HepG2 (cell line): ENCODE data around the gene ARHGAP30. TPM values are rescaled to one million over a fixed set of nuclear protein-coding genes. Genes with fewer than 3 reads are reported as not detected.
"Not testable (repeated sequence)": the region's sequence is repeated elsewhere in the genome, so short reads cannot be mapped to it uniquely, and the experiment has no call there.

Experiments
- ATAC-seq: fragments of 200-7000 bp; cut with Tn5 transposase; 3 replicates; pipeline ENCODE4 v1.9.1; 2020; ENCODE audit warnings: mild to moderate bottlenecking, moderate library complexity
- BruUV-seq: library from RNA; stranded (reverse); fragments of 400-500 nt; replicated peaks from 2 replicates; lab custom pipeline; 2021; lab: Mats Ljungman, UMichigan
- CTCF ChIA-PET: fragments of 300-600 bp; formaldehyde crosslinking; extraction: SDS; loops from one replicate; lab custom pipeline; 2021; ENCODE audit warnings: low total read pairs, inconsistent platforms, low intra/inter-chr PET ratio; lab: Yijun Ruan, JAX
- POLR2A ChIA-PET: fragments of 350-600 bp; sonication (Branson Sonifier 250); formaldehyde crosslinking; loops from one replicate; lab custom pipeline; 2020; ENCODE audit warnings: antibody characterized with exemption, inconsistent platforms; lab: Yijun Ruan, JAX
- DNase-seq: peaks from one replicate; pipeline ENCODE4 v3.0.0-alpha.2; 2015; ENCODE audit warnings: low spot score
- FAIRE-seq: peaks from 3 replicates; lab custom pipeline; 2011; peaks lifted over from hg19 to GRCh38; lab: Jason Lieb, UNC
- H2AFZ ChIP-seq: one replicate; pipeline ENCODE4 v1.6.1; 2011; ENCODE audit warnings: low read length, inconsistent platforms
- H3K27ac ChIP-seq: fragments of 300-600 bp; 3 replicates; pipeline ENCODE4 v1.8.0; 2011; ENCODE audit warnings: mixed run types, mild to moderate bottlenecking, mixed read lengths, low read length, inconsistent platforms; ENCODE audit not compliant: insufficient read depth; ENCODE audit errors: extremely low read length
- H3K27me3 ChIP-seq, 2 experiments: fragments of 200-600 bp in 1 of 2; 2 replicates in 1 of 2; 3 replicates in 1 of 2; pipeline versions ENCODE4 v1.6.0 to v1.8.0; 2011; ENCODE audit warnings: low read length in 2 of 2, mild to moderate bottlenecking in 2 of 2, moderate library complexity in 2 of 2, inconsistent platforms in 1 of 2; ENCODE audit not compliant: insufficient read depth in 2 of 2, control insufficient read depth in 1 of 2
- H3K36me3 ChIP-seq, 2 experiments: fragments of 200-600 bp in 1 of 2; replicated peaks in 1 of 2; 2 replicates in 1 of 2; 3 replicates in 1 of 2; pipeline versions ENCODE4 v1.5.1 to v1.8.0; 2011; ENCODE audit warnings: low read length in 2 of 2, inconsistent platforms in 1 of 2; ENCODE audit not compliant: insufficient read depth in 2 of 2, control insufficient read depth in 1 of 2
- H3K4me1 ChIP-seq: 2 replicates; pipeline ENCODE4 v1.5.1; 2012; ENCODE audit warnings: low read length, inconsistent platforms; ENCODE audit not compliant: insufficient read depth
- H3K4me2 ChIP-seq: 2 replicates; pipeline ENCODE4 v1.6.0; 2011; ENCODE audit warnings: low read depth, low read length, inconsistent platforms
- H3K4me3 ChIP-seq, 3 experiments: fragments of 200-600 bp in 1 of 3; sonication (generic), shearing (Covaris generic) in 1 of 3; replicated peaks in 1 of 3; 2 replicates each; pipeline ENCODE4 v1.5.1; 2011 to 2016; ENCODE audit warnings: low read length in 3 of 3, inconsistent platforms in 2 of 3, low read depth in 2 of 3, mild to moderate bottlenecking in 2 of 3, control low read depth in 1 of 3, mixed read lengths in 1 of 3; ENCODE audit not compliant: insufficient read depth in 1 of 3
- H3K79me2 ChIP-seq: one replicate; pipeline ENCODE4 v1.6.1; 2011; ENCODE audit warnings: low read length, inconsistent platforms; ENCODE audit not compliant: insufficient read depth
- H3K9ac ChIP-seq: 2 replicates; pipeline ENCODE4 v1.6.0; 2011; ENCODE audit warnings: mild to moderate bottlenecking, low read depth, low read length, inconsistent platforms; ENCODE audit not compliant: insufficient read depth
- H3K9me3 ChIP-seq: 2 replicates; pipeline ENCODE4 v1.5.1; 2012; ENCODE audit warnings: mild to moderate bottlenecking, low read length
- H4K20me1 ChIP-seq: 2 replicates; pipeline ENCODE4 v1.6.0; 2011; ENCODE audit warnings: inconsistent platforms, mild to moderate bottlenecking, low read length, moderate library complexity; ENCODE audit not compliant: insufficient read depth
- GTF3A ChIP-seq: sonication (generic); formaldehyde crosslinking; conservative IDR thresholded peaks from 2 replicates; pipeline ENCODE4 v1.4.0; 2020; ENCODE audit warnings: mild to moderate bottlenecking, missing genetic modification reagents
- ZSCAN29 ChIP-seq: sonication (generic); formaldehyde crosslinking; conservative IDR thresholded peaks from 2 replicates; pipeline ENCODE4 v1.4.0; 2020; ENCODE audit warnings: mild to moderate bottlenecking, missing genetic modification reagents
- WGBS: methylation state at CpG from one replicate; pipeline ENCODE4 v1.1.6; 2017; ENCODE audit warnings: low lambda C conversion rate; 5-methylcytosine and 5-hydroxymethylcytosine counted together
- in situ Hi-C: cut with HindIII; loops from 2 replicates; pipeline ENCODE4 v1.10.0; 2017; ENCODE audit warnings: low pct_unique_long_range_greater_than_20kb; ENCODE audit not compliant: extremely low pct_ligation_motif_present
- intact Hi-C: fragments of 100-400 bp; cut with micrococcal nuclease; formaldehyde crosslinking; loops from one replicate; pipeline ENCODE4 v1.10.0; 2022; ENCODE audit not compliant: unreplicated experiment
- polyA plus RNA-seq, 8 experiments: library from polyadenylated mRNA; depleted of rRNA in 3 of 8; stranded (reverse) in 7 of 8; unstranded in 1 of 8; fragments of >200 nt; fragmentation: Illumina TruSeq in 4 of 8; extraction: Trizol in 4 of 8; gene quantifications; 2 replicates each; pipeline versions ENCODE4 v1.2.1 to v1.2.3, GENCODE V29; 2011 to 2016; ENCODE audit warnings: low read depth in 4 of 8, missing spikeins in 1 of 8, mixed read lengths in 1 of 8; ENCODE audit not compliant: insufficient read depth in 1 of 8
- total RNA-seq, 5 experiments: library from RNA; depleted of rRNA; stranded (reverse); fragments of >200 nt; fragmentation: Illumina TruSeq; extraction: Trizol; gene quantifications; 2 replicates each; pipeline ENCODE4 v1.2.3, GENCODE V29; 2016; ENCODE audit warnings: low read depth in 1 of 5

Gene ARHGAP30
- total and polyA plus RNA-seq, 2 of the 13 experiments (the other 11 are each of a cell fraction or from before 2014, with no cell fraction given): 0.13 to 0.20 TPM

GRCh38 chr1:161066694-161067093, 3.0 kb downstream of the ARHGAP30 start:
- DNase-seq: no peak
- no peaks in the 10 kb centered on the region for H3K27me3 ChIP-seq
- H4K20me1 ChIP-seq: no peaks in the 10 kb centered on the region
- H3K4me1 ChIP-seq: no peaks in the 10 kb centered on the region
- WGBS: 45% methylated on average over 3 of the region's 3 CpGs
- FAIRE-seq: no peak
- H3K27ac ChIP-seq: no peak overlapping the region
- no peak overlapping the region for H3K9ac ChIP-seq
- H3K4me3 ChIP-seq: no peak overlapping the region
- no peaks in the 10 kb centered on the region for H3K79me2 ChIP-seq
- ChIA-PET CTCF (no interaction called here), POLR2A (no interaction called here)
- intact Hi-C loops (no loop called here), in situ Hi-C loops (no loop called here)
- H3K9me3 ChIP-seq: no peaks in the 10 kb centered on the region
- ATAC-seq: no peak
- TF ChIP-seq GTF3A (no peak), ZSCAN29 (CRISPR knock-in tag) (no peak)
- H2AFZ ChIP-seq: no peak overlapping the region
- BruUV-seq: no TSS peak
- no peak overlapping the region for H3K4me2 ChIP-seq
- H3K36me3 ChIP-seq: no peaks in the 10 kb centered on the region

DNA sequence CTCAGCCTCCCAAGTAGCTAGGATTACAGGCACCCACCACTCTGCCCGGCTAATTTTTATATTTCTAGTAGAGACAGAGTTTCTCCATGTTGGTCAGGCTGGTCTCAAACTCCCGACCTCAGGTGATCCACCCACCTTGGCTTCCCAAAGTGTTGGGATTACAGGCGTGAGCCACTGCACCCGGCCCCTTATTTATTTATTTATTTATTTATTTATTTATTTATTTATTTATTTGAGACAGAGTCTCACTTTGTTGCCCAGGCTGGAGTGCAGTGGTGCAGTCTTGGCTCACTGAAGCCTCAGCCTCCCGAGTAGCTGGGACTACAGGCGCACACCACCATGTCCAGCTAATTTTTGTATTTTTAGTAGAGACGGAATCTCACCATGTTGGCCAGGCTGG, 4.0 kb downstream of the ARHGAP30 start:
- intact Hi-C loops, FAIRE-seq, H4K20me1 ChIP-seq, H2AFZ ChIP-seq, H3K9me3 ChIP-seq, H3K4me2 ChIP-seq, H3K79me2 ChIP-seq, in situ Hi-C loops, H3K27me3 ChIP-seq, H3K36me3 ChIP-seq, DNase-seq, H3K4me3 ChIP-seq, ATAC-seq, BruUV-seq, POLR2A ChIA-PET, H3K27ac ChIP-seq, H3K9ac ChIP-seq, H3K4me1 ChIP-seq, CTCF ChIA-PET: not testable (repeated sequence)
- 65% methylated on average over 7 of the region's 7 CpGs for WGBS

DNA sequence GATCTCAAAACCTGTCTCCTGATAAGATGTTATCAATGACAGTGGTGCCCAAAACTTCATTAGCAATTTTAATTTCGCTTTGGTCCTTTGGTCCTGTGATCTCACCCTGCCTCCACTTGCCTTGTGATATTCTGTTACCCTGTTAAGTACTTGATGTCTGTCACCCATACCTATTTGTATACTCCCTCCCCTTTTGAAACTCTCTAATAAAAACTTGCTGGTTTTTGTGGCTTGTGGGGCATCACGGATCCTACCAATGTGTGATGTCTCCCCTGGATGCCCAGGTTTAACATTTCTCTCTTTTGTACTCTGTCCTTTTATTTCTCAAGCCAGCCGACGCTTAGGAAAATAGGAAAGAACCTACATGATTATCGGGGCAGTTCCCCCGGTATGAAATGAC, 5.8 kb downstream of the ARHGAP30 start:
- FAIRE-seq, in situ Hi-C loops, H3K4me1 ChIP-seq, DNase-seq, H3K27ac ChIP-seq, H4K20me1 ChIP-seq, H3K36me3 ChIP-seq, CTCF ChIA-PET, H2AFZ ChIP-seq, POLR2A ChIA-PET, H3K4me2 ChIP-seq, BruUV-seq, H3K27me3 ChIP-seq, H3K79me2 ChIP-seq, ATAC-seq, H3K9me3 ChIP-seq, H3K9ac ChIP-seq, intact Hi-C loops, H3K4me3 ChIP-seq: not testable (repeated sequence)
- WGBS: 43% methylated on average over 6 of the region's 6 CpGs
